ENCODE measurements around the gene MROH9. TPM values are rescaled to one million over a fixed set of nuclear protein-coding genes. Genes with fewer than 3 reads are reported as not detected.

Gene MROH9
- total RNA-seq, 1 experiment from 2014 or later, result not detected

- no peaks in the 10 kb centered on the region for H4K20me1 ChIP-seq (ENCODE audit: insufficient read depth)
- no peak for ATAC-seq
- BruUV-seq (replicated peaks), result no TSS peak
- POLR2A ChIA-PET, result no interaction called here
- H2AFZ ChIP-seq (ENCODE audit: low read depth, low read length, poor library complexity, severe bottlenecking), result no peak overlapping the region
- H3K27ac ChIP-seq (ENCODE audit: low read depth, low read length), result no peak overlapping the region
- H3K9me3 ChIP-seq (ENCODE audit: control insufficient read depth in 1 of 2, insufficient read depth in 1 of 2, low read depth in 1 of 2, low read length in 2 of 2), result no peaks in the 10 kb centered on the region
- DNase-seq (ENCODE audit: low read depth, low spot score), result no peak
- no peaks in the 10 kb centered on the region for H3K4me1 ChIP-seq (ENCODE audit: control insufficient read depth in 1 of 2, insufficient read depth in 2 of 2, low read length in 2 of 2)
- no peaks in the 10 kb centered on the region for H3K36me3 ChIP-seq (ENCODE audit: control insufficient read depth in 1 of 2, insufficient read depth in 2 of 2, low read length in 2 of 2)
- CTCF ChIA-PET, result no interaction called here
- RAD21 ChIA-PET (ENCODE audit: low non-redundant PET in 1 of 2, low total read pairs in 2 of 2, uncharacterized antibody in 2 of 2, unreplicated experiment in 2 of 2), result no interaction called here
- intact Hi-C loops (cut with micrococcal nuclease), result no loop called here
- no peak overlapping the region for H3K9ac ChIP-seq (ENCODE audit: low read length)
- H3K79me2 ChIP-seq (ENCODE audit: insufficient read depth, low read length), result no peaks in the 10 kb centered on the region
- TF ChIP-seq POLR2AphosphoS5 (IDR thresholded peaks at IDR 0.05; ENCODE audit: low read depth, low read length) (no peak), SRF (IDR thresholded peaks at IDR 0.05; ENCODE audit: low read depth) (no peak), ZNF274 (IDR thresholded peaks at IDR 0.05; ENCODE audit: low read depth, low read length) (no peak), RAD21 (IDR thresholded peaks at IDR 0.05; ENCODE audit: low read depth) (no peak), YY1 (IDR thresholded peaks at IDR 0.05; ENCODE audit: extremely low read depth, insufficient replicate concordance, low read depth, low read length) (no peak)
- H3K27me3 ChIP-seq (ENCODE audit: insufficient read depth, low read length), result peaks cover 9% of the 10 kb centered on the region; the same call in 1 of the 2 replicates
- no peak overlapping the region for H3K4me3 ChIP-seq (replicated peaks in 1 of 2; ENCODE audit: low read depth in 1 of 2, low read length in 2 of 2)
- H3K4me2 ChIP-seq (ENCODE audit: low read length), result no peak overlapping the region
- H3K9me2 ChIP-seq (ENCODE audit: insufficient read depth), result no peaks in the 10 kb centered on the region
Observed at GRCh38 chr1:171110621-171111326, 175.4 kb downstream of the MROH9 start.

DNA sequence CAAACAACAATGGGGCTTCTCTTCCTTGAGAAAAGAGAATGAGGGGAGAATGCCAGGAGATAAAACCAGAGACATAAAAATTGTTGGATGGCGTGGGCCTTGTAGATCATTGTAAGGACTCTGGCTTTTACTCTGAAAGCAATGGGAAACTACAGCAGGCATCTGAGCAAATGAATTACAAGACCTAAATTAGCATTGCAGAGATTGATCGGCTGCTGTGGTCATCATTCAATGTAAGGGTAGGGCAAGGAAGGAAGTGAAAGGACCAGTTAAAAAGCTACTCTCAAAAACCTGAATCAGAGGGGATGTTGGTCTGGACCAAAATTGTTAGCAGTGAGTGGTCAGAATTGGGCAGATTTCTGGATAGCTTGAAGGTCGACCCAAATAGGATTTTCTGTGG lies 176.8 kb downstream of the MROH9 start:
- CTCF ChIA-PET, result no interaction called here
- H3K27me3 ChIP-seq (ENCODE audit: insufficient read depth, low read length), result peaks cover 9% of the 10 kb centered on the region; the same call in 1 of the 2 replicates
- no peaks in the 10 kb centered on the region for H3K9me3 ChIP-seq (ENCODE audit: control insufficient read depth in 1 of 2, insufficient read depth in 1 of 2, low read depth in 1 of 2, low read length in 2 of 2)
- no peak overlapping the region for H2AFZ ChIP-seq (ENCODE audit: low read depth, low read length, poor library complexity, severe bottlenecking)
- H3K4me3 ChIP-seq (replicated peaks in 1 of 2; ENCODE audit: low read depth in 1 of 2, low read length in 2 of 2), result no peak overlapping the region
- no peaks in the 10 kb centered on the region for H3K36me3 ChIP-seq (ENCODE audit: control insufficient read depth in 1 of 2, insufficient read depth in 2 of 2, low read length in 2 of 2)
- H4K20me1 ChIP-seq (ENCODE audit: insufficient read depth), result no peaks in the 10 kb centered on the region
- DNase-seq (ENCODE audit: low read depth, low spot score) (no peak), ATAC-seq (no peak)
- no peaks in the 10 kb centered on the region for H3K9me2 ChIP-seq (ENCODE audit: insufficient read depth)
- no peak overlapping the region for H3K4me2 ChIP-seq (ENCODE audit: low read length)
- TF ChIP-seq, protein P1, sequence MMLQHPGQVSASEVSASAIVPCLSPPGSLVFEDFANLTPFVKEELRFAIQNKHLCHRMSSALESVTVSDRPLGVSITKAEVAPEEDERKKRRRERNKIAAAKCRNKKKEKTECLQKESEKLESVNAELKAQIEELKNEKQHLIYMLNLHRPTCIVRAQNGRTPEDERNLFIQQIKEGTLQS (IDR thresholded peaks at IDR 0.05), result no peak
- TF ChIP-seq CEBPB (IDR thresholded peaks at IDR 0.05; ENCODE audit: low read depth) (no peak), SP1 (IDR thresholded peaks at IDR 0.05; ENCODE audit: low read depth) (no peak), EZH2phosphoT487 (IDR thresholded peaks at IDR 0.05; ENCODE audit: borderline replicate concordance) (no peak), CBX3 (IDR thresholded peaks at IDR 0.05; ENCODE audit: low read depth) (no peak), POLR2A (IDR thresholded peaks at IDR 0.05; ENCODE audit: borderline replicate concordance, extremely low read depth, insufficient read depth, insufficient read length) (no peak), SRF (IDR thresholded peaks at IDR 0.05; ENCODE audit: low read depth) (no peak)
- TF ChIP-seq, protein P2, sequence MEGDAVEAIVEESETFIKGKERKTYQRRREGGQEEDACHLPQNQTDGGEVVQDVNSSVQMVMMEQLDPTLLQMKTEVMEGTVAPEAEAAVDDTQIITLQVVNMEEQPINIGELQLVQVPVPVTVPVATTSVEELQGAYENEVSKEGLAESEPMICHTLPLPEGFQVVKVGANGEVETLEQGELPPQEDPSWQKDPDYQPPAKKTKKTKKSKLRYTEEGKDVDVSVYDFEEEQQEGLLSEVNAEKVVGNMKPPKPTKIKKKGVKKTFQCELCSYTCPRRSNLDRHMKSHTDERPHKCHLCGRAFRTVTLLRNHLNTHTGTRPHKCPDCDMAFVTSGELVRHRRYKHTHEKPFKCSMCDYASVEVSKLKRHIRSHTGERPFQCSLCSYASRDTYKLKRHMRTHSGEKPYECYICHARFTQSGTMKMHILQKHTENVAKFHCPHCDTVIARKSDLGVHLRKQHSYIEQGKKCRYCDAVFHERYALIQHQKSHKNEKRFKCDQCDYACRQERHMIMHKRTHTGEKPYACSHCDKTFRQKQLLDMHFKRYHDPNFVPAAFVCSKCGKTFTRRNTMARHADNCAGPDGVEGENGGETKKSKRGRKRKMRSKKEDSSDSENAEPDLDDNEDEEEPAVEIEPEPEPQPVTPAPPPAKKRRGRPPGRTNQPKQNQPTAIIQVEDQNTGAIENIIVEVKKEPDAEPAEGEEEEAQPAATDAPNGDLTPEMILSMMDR (IDR thresholded peaks at IDR 0.05 in 2 of 3, conservative IDR thresholded peaks at IDR 0.05 in 1 of 3; ENCODE audit: borderline replicate concordance in 1 of 3, insufficient read depth in 1 of 3, low read depth in 2 of 3, low read length in 2 of 3), result no peak
- no TSS peak for BruUV-seq (replicated peaks)
- H3K79me2 ChIP-seq (ENCODE audit: insufficient read depth, low read length), result no peaks in the 10 kb centered on the region
- intact Hi-C loops (cut with micrococcal nuclease), result no loop called here
- no peaks in the 10 kb centered on the region for H3K4me1 ChIP-seq (ENCODE audit: control insufficient read depth in 1 of 2, insufficient read depth in 2 of 2, low read length in 2 of 2)
- POLR2A ChIA-PET, result no interaction called here
- no peak overlapping the region for H3K9ac ChIP-seq (ENCODE audit: low read length)
- RAD21 ChIA-PET (ENCODE audit: low non-redundant PET in 1 of 2, low total read pairs in 2 of 2, uncharacterized antibody in 2 of 2, unreplicated experiment in 2 of 2), result no interaction called here
- no peak overlapping the region for H3K27ac ChIP-seq (ENCODE audit: low read depth, low read length)

All from HCT116 (cell line).